NAMALWA (cell line): Measurements from ENCODE around the gene NFIX.
"Not testable (repeated sequence)": the region's sequence is repeated elsewhere in the genome, so short reads cannot be mapped to it uniquely, and the experiment has no call there.

Source experiments
- DNase-seq: peaks from one replicate; pipeline ENCODE4 v3.0.0-alpha.2; 2015; ENCODE audit warnings: low spot score

The NFIX gene

GRCh38 chr19:12957389-12957952, 37.8 kb upstream of the NFIX start:
- not testable (repeated sequence) for DNase-seq

DNA sequence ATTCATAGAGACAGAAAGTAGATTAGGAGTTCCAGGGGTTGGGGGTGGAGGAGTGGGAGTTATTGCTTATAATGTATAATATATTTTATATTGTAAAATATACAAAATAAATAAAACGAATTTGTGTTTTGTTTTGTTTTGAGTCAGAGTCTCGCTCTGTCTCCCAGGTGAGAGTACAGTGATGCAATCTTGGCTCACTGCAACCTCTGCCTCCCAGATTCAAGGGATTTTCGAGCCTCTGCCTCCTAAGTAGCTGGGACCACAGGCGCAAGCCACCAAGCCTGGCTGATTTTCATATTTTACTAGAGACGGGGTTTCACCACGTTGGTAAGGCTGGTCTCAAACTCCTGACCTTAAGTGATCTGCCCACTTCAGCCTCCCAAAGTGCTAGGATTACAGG, 35.8 kb upstream of the NFIX start:
- DNase-seq, result no peak

DNA sequence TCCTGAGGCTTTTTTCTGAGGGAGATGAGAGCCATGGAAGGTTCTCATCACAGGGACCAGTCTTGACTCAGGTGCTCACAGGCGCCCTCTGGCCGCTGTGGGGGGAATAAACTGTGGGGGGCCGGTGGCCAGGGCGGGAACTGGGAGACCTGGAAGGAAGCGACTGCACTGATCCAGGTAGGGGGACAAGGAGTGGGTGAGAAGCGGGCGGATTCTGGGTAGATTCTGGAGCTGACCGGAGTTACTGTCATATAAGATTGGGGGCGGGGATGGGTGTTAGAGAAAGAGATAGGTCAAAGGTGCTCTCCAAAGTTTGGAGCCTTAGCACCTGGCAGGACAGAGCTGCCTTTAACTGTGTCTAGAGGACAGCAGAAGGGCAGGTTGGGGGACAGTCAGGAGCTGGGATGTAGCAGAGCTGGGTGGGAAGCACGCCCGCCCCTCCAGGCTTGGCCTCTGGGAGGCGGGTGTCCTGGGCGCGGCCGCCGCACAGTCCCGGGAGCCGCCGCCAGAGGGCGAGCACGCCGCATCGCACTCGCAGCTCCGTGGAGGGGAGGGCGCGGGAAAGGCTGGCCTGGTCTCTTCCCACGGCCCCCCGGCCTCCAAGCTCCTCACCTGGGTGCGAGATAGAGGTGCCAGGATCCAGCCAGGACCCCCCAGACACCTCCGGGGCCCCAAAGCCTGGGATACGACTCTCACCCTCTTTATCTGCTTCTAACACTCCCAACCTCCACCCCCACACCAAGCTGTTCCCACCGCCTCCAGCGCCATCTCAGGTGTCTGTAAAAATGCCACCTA, 30.1 kb upstream of the NFIX start:
- peak; percentile 88 for DNase-seq

DNA sequence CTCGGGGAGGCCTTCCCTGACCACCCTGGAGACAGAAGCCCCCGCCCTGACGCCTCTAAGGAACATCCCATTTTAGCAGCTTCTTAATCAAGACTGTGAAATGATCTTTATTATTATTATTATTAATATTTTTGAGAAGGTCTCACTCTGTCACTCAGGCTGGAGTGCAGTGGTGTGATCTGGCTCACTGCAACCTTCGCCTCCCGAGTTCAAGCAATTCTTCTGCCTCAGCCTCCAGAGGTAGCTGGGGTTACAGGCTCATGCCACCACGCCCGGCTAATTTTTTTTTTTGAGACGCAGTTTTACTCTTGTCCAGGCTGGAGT, 29.5 kb upstream of the NFIX start:
- DNase-seq, result no peak

- no peak for DNase-seq
These were observed 27.4 kb upstream of the NFIX start for GRCh38 chr19:12967907-12968306.

GRCh38 chr19:12969292-12969988, 25.8 kb upstream of the NFIX start, which contains the start of gene DAND5:
TSS of gene DAND5 (plus strand) at chr19:12969576. CDS start at chr19:12969661, 85 bp downstream.
- DNase-seq, result no peak

- no peak for DNase-seq
These were observed 25.0 kb upstream of the NFIX start for GRCh38 chr19:12970070-12970820.

GRCh38 chr19:12973236-12973635, 22.0 kb upstream of the NFIX start:
- DNase-seq, result no peak

DNA sequence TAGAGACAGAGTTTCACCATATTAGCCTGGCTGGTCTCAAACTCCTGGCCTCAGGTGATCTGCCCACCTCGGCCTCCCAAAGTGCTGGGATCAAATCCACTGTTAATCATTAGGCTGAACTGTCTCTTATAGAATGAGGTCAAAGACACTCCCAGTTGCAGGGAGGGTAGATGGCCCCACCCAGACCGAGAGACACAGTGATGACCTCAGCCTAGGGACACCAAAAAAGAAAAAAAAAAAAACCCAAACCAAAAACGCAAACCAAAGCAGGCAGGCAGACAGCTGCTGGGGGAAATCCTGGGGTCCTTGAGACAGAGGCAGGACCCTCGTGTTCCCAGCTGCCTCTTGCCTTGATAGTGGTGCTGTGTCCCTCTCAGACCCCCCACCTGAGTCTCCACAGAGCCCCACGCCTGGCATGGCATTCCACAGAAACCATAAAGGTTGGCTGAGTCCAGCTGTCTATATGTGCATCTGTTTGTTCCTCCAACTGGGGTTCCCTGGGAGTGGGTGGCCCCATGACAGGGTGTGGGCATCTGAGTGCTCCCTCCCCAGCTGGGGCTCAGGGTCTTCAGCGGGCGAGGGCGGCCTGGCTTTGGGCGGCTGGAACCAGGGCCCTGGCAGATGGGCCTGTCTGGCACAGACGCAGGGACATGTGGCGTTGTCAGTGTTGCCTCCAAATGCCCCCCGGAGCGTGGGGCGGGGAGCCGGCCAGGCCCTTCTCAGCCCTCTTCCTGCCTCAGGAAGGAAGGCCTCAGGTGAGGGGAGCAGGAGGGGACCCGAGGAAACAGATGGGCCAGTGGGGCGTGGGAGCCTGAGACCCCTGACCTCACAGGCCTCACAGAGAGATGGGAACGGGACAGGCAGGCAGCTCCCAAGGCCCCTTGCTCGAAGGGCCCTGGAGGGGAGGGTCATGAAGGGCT, 20.7 kb upstream of the NFIX start:
- no peak for DNase-seq

- DNase-seq, result no peak
These were observed 20.0 kb upstream of the NFIX start for GRCh38 chr19:12975221-12975741.

GRCh38 chr19:12976109-12976508, 19.2 kb upstream of the NFIX start:
- DNase-seq, result not testable (repeated sequence)

DNA sequence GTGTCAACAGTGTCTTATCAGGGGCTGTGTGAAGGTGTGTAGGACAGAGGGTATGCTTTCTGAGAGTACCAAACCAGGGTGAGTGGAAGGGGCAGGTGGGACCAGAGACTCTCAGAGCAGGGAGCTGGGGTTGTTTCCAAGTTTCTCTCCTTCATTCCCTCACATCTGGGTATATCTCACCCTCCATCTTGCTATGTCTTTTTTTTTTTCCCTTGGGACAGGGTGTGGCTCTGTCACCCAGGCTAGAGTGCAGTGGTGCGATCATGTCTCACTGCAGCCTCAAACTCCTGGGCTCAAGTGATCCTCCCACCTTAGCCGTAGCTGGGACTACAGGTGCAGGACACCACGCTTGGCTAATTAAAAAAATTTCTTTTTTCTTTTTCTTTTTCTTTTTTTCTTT, 15.3 kb upstream of the NFIX start:
- peak; percentile 38 for DNase-seq

GRCh38 chr19:12982648-12983047, 12.6 kb upstream of the NFIX start:
- DNase-seq, result no peak

- DNase-seq, result no peak
These were observed 12.2 kb upstream of the NFIX start for GRCh38 chr19:12983091-12983490.

- DNase-seq, result peak; percentile 80
These were observed 11.6 kb upstream of the NFIX start for GRCh38 chr19:12983542-12984142.

DNA sequence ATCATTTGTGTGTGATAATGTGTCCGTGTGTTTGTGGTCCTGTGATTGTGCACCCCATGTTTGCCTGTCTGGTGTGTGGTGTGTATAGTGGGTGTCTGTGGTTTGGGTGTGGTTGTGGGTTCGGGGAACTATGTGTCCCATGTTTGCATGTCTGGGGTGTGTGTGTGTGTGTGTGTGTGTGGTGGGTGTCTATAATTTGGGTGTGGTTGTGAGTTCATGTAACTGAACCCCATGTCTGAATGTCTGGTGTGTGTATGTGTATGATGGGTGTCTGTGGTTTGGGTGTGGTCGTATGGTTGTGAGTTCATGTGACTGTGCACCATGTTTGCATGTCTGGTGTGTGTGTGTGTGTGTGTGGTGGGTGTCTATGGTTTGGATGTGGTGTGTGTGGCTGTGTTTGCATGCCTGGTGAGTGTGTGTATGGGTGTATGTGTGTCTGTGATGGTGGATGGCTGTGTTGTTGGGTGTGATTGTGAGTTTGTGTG, 11.1 kb upstream of the NFIX start:
- DNase-seq, result no peak

GRCh38 chr19:12984683-12985048, 10.6 kb upstream of the NFIX start:
- DNase-seq, result peak; percentile 45

GRCh38 chr19:12985049-12985776, 10.1 kb upstream of the NFIX start:
- DNase-seq, result peak; percentile 56

DNA sequence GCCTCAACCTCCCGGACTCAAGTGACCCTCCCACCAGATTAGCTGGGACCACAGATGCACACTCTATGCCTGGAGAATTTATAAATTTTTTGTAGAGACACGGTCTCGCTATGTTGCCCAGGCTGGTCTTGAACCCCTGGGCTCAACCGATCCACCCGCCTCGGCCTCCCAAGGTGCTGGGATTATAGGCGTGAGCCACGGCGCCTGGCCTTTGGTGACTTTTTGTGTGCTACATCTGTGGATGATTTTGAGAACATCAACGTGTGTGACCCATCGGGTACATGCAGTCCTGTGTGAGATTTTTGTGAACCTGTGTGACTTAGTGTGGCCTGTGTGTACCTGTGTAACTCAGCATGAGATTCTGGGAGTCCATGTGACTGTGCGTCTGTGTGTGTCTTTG, 8.5 kb upstream of the NFIX start:
- no peak for DNase-seq

DNA sequence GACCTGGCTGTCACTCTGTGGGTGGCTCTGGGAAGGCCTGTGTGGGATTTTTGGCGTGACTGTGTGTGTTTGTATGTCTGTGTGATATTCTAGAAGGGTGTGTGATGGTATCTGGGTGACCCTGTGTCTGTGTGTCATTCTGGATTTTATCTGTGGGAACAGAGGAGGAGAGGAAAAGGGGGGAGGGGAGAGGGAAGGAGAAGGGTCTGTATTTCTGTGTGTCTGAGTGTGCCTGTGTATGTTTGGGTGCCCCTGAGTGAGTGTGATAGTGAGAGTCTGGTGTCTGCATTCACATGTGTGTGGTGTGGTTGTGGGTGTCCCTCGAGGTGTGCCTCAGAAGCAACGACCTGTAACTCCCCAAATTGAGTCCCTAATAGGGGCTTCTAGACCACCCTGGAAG, 8.1 kb upstream of the NFIX start:
- no peak for DNase-seq
